SK-N-SH (cell line): ENCODE results near the gene RTN4RL1. TPM values are rescaled to one million over a fixed set of nuclear protein-coding genes. Genes with fewer than 3 reads are reported as not detected.

Experiments
- CTCF ChIA-PET: fragments of 300-600, 350-600 bp; formaldehyde crosslinking; extraction: SDS; loops from one replicate; lab custom pipeline; 2021; lab: Yijun Ruan, JAX
- POLR2A ChIA-PET: fragments of 350-600 bp; sonication (Branson Sonifier 250); formaldehyde crosslinking; extraction: SDS; loops from one replicate; lab custom pipeline; 2020; ENCODE audit warnings: antibody characterized with exemption, inconsistent platforms; lab: Yijun Ruan, JAX
- DNase-seq: peaks from one replicate; pipeline ENCODE4 v3.0.0; 2012
- H2AFZ ChIP-seq: fragments of 200-600 bp; sonication (generic); 2 replicates; pipeline ENCODE4 v1.8.1; 2016; ENCODE audit warnings: antibody characterized with exemption, mild to moderate bottlenecking, low read depth
- H3F3A ChIP-seq: fragments of 200-600 bp; sonication (generic); replicated peaks from 2 replicates; pipeline ENCODE3; 2016; ENCODE audit warnings: antibody characterized with exemption, mild to moderate bottlenecking; ENCODE audit not compliant: insufficient read depth
- H3K27ac ChIP-seq, 2 experiments: fragments of 200-500 bp in 1 of 2; fragments of 200-600 bp in 1 of 2; sonication (Bioruptor generic) in 1 of 2; sonication (generic), shearing (Covaris generic) in 1 of 2; 2 replicates each; pipeline versions ENCODE4 v1.5.1 to v1.6.1; 2014 to 2016; ENCODE audit warnings: low read depth in 2 of 2, inconsistent platforms in 1 of 2, low read length in 1 of 2, mild to moderate bottlenecking in 1 of 2, mixed read lengths in 1 of 2
- H3K27me3 ChIP-seq: fragments of 200-600 bp; sonication (generic), shearing (Covaris generic); 2 replicates; pipeline ENCODE4 v1.6.1; 2016; ENCODE audit warnings: mixed run types; ENCODE audit not compliant: insufficient read depth
- H3K36me3 ChIP-seq, 2 experiments: fragments of 200-500 bp in 1 of 2; fragments of 200-600 bp in 1 of 2; sonication (Bioruptor generic) in 1 of 2; sonication (generic) in 1 of 2; replicated peaks in 1 of 2; 2 replicates each; pipeline versions ENCODE3 to v1.5.1; 2014 to 2016; ENCODE audit warnings: low read length in 1 of 2, mild to moderate bottlenecking in 1 of 2; ENCODE audit not compliant: insufficient read depth in 2 of 2, control insufficient read depth in 1 of 2
- H3K4me1 ChIP-seq, 2 experiments: fragments of 200-500 bp in 1 of 2; fragments of 200-600 bp in 1 of 2; sonication (Bioruptor generic) in 1 of 2; sonication (generic), shearing (Covaris generic) in 1 of 2; 2 replicates each; pipeline versions ENCODE4 v1.5.1 to v1.6.1; 2014 to 2016; ENCODE audit warnings: low read depth in 1 of 2, low read length in 1 of 2, mixed run types in 1 of 2; ENCODE audit not compliant: insufficient read depth in 2 of 2, control insufficient read depth in 1 of 2
- H3K4me2 ChIP-seq: fragments of 200-600 bp; sonication (generic), shearing (Covaris generic); 2 replicates; pipeline ENCODE4 v1.6.1; 2017; ENCODE audit warnings: mixed run types
- H3K4me3 ChIP-seq, 2 experiments: fragments of 200-500 bp in 1 of 2; fragments of 200-600 bp in 1 of 2; sonication (Bioruptor generic) in 1 of 2; sonication (generic), shearing (Covaris generic) in 1 of 2; 2 replicates each; pipeline versions ENCODE4 v1.5.1 to v1.8.1; 2014 to 2016; ENCODE audit warnings: low read depth in 2 of 2, inconsistent platforms in 1 of 2, low read length in 1 of 2, mild to moderate bottlenecking in 1 of 2, mixed read lengths in 1 of 2, moderate library complexity in 1 of 2
- H3K79me2 ChIP-seq: fragments of 200-600 bp; sonication (generic); 2 replicates; pipeline ENCODE4 v1.8.1; 2017; ENCODE audit warnings: mild to moderate bottlenecking; ENCODE audit not compliant: insufficient read depth
- H3K9ac ChIP-seq: fragments of 200-600 bp; sonication (generic); 2 replicates; pipeline ENCODE4 v1.6.1; 2017; ENCODE audit warnings: mixed run types
- H3K9me2 ChIP-seq: fragments of 200-600 bp; sonication (generic); 2 replicates; pipeline ENCODE4 v1.6.1; 2017; ENCODE audit warnings: mixed run types
- H3K9me3 ChIP-seq: fragments of 200-600 bp; sonication (generic); 2 replicates; pipeline ENCODE4 v1.6.1; 2017; ENCODE audit warnings: mixed run types, mild to moderate bottlenecking, moderate library complexity
- H4K20me1 ChIP-seq: fragments of 200-600 bp; sonication (generic); 2 replicates; pipeline ENCODE4 v1.6.1; 2017; ENCODE audit warnings: mild to moderate bottlenecking, mixed run types; ENCODE audit not compliant: insufficient read depth
- CHD2 ChIP-seq: fragments of 150-350 bp; IDR thresholded peaks from 2 replicates; pipeline ENCODE4 v1.6.1; 2018; ENCODE audit warnings: low read length; ENCODE audit not compliant: partially characterized antibody
- CTCF ChIP-seq: fragments of 200-600 bp; sonication (generic); IDR thresholded peaks from 2 replicates; pipeline ENCODE4 v1.6.1; 2017; ENCODE audit warnings: antibody characterized with exemption, mild to moderate bottlenecking, moderate library complexity
- ELF1 ChIP-seq: IDR thresholded peaks from 2 replicates; pipeline ENCODE4 v1.4.0; 2012
- EP300 ChIP-seq, 2 experiments: IDR thresholded peaks; 2 replicates each; pipeline versions ENCODE4 v1.4.0 to v1.6.1; 2012; ENCODE audit warnings: borderline replicate concordance in 1 of 2, low read depth in 1 of 2, low read length in 1 of 2
- EZH2phosphoT487 ChIP-seq: fragments of 200-600 bp; sonication (generic); IDR thresholded peaks from 2 replicates; pipeline ENCODE4 v1.6.1; 2017; ENCODE audit warnings: low read depth, mixed run types, mild to moderate bottlenecking, antibody characterized with exemption, moderate library complexity, borderline replicate concordance
- FOXM1 ChIP-seq: IDR thresholded peaks from 2 replicates; pipeline ENCODE4 v1.4.0; 2012; ENCODE audit warnings: low read depth, mild to moderate bottlenecking
- MXI1 ChIP-seq: IDR thresholded peaks from 2 replicates; pipeline ENCODE4 v1.6.1; 2012; ENCODE audit warnings: mild to moderate bottlenecking, low read depth, low read length, improper control_type of control experiment
- NFIC ChIP-seq: IDR thresholded peaks from 2 replicates; pipeline ENCODE4 v1.4.0; 2012; ENCODE audit warnings: borderline replicate concordance
- NRF1 ChIP-seq: IDR thresholded peaks from 2 replicates; pipeline ENCODE4 v1.6.1; 2012; ENCODE audit warnings: low read depth, mild to moderate bottlenecking, low read length
- RAD21 ChIP-seq: IDR thresholded peaks from 2 replicates; pipeline ENCODE4 v1.6.1; 2012; ENCODE audit warnings: mild to moderate bottlenecking, low read length
- TCF12 ChIP-seq: IDR thresholded peaks from 2 replicates; pipeline ENCODE4 v1.4.0; 2012
- TEAD4 ChIP-seq: IDR thresholded peaks from 2 replicates; pipeline ENCODE4 v1.4.0; 2012; ENCODE audit warnings: mild to moderate bottlenecking, borderline replicate concordance; ENCODE audit not compliant: insufficient read depth
- WGBS: methylation state at CpG from one replicate; pipeline ENCODE4 v1.1.6; 2017; ENCODE audit warnings: low lambda C conversion rate; 5-methylcytosine and 5-hydroxymethylcytosine counted together
- polyA plus RNA-seq, 3 experiments: library from polyadenylated mRNA; depleted of rRNA; stranded (reverse); fragments of >200 nt; gene quantifications; 2 replicates each; pipeline ENCODE4 v1.2.3, GENCODE V29; 2012

RTN4RL1 gene
- polyA plus RNA-seq, 1 of the 3 experiments (the other 2 are of a cell fraction) = 0.07 TPM

- H3K27me3 ChIP-seq = peaks cover 7% of the 10 kb centered on the region; the same call in 1 of the 2 replicates
- CTCF ChIA-PET = interaction anchor here (0.6 to 2.7 kb wide), 3 partner anchors 8 to 111 kb away, joined by 3 to 19 read pairs (median 5); partner anchors contain the start of gene RTN4RL1
- no peaks in the 10 kb centered on the region for H3K36me3 ChIP-seq
- no peaks in the 10 kb centered on the region for H3K9me2 ChIP-seq
- POLR2A ChIA-PET = no interaction called here
- no peak for DNase-seq
- H3K4me1 ChIP-seq = no peaks in the 10 kb centered on the region
- no peak overlapping the region for H3K4me3 ChIP-seq
- H3K4me2 ChIP-seq = no peak overlapping the region
- H4K20me1 ChIP-seq = no peaks in the 10 kb centered on the region
- H2AFZ ChIP-seq = no peak overlapping the region
- no peaks in the 10 kb centered on the region for H3K79me2 ChIP-seq
- H3F3A ChIP-seq = no peaks in the 10 kb centered on the region
- TF ChIP-seq TCF12 = no peak
- TF ChIP-seq RAD21 = no peak
- no peak for TF ChIP-seq TEAD4
- no peaks in the 10 kb centered on the region for H3K9me3 ChIP-seq
- H3K27ac ChIP-seq = no peak overlapping the region
- no peak overlapping the region for H3K9ac ChIP-seq
- WGBS = 44% methylated on average over 6 of the region's 8 CpGs
Measured at GRCh38 chr17:1914661-1915083, 110.5 kb downstream of the RTN4RL1 start.

DNA sequence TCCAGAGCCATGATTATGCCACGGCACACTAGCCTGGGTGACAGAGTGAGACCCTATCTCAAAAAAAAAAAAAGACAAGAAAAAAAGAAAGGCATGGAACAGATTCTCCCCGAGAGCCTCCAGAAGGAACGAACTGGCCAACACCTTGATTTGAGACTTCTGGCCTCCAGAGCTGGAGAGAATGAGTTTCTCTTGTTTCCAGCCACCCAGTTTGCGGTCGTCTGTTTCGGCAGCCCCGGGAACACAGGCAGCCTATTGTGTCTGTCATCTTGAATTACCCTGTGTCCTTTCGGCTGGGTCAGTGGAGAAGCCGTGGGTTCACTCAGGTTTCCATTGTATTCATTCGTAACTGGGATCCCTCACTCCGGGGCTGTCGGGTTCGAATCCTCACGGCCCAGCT lies 111.4 kb downstream of the RTN4RL1 start:
- H3K9me3 ChIP-seq = no peaks in the 10 kb centered on the region
- CTCF ChIA-PET = interaction anchor here (0.6 to 2.7 kb wide), 2 partner anchors 48 to 112 kb away, joined by 3 to 19 read pairs; partner anchors contain the start of gene RTN4RL1

More for the DNA sequence above, 111.4 kb downstream of the RTN4RL1 start:
- Histone ChIP-seq H3K9me2 (no peaks in the 10 kb centered on the region), H3F3A (no peaks in the 10 kb centered on the region), H3K36me3 (no peaks in the 10 kb centered on the region), H3K27me3 (peaks cover 7% of the 10 kb centered on the region; the same call in 1 of the 2 replicates), H3K9ac (no peak overlapping the region), H3K4me2 (no peak overlapping the region), H3K79me2 (no peaks in the 10 kb centered on the region), H3K4me1 (peaks cover 0 to 3% of the 10 kb centered on the region in 2 experiments; a peak in 1 of 4 replicates), H4K20me1 (no peaks in the 10 kb centered on the region), H2AFZ (no peak overlapping the region), H3K27ac (no peak overlapping the region), H3K4me3 (no peak overlapping the region)
- POLR2A ChIA-PET = no interaction called here
- TF ChIP-seq ELF1 (no peak), FOXM1 (no peak), MXI1 (no peak), EP300 (IDR thresholded peaks at IDR 0.05; ENCODE audit: borderline replicate concordance in 1 of 2, low read depth in 1 of 2, low read length in 1 of 2) (no peak), NRF1 (no peak), NFIC (no peak), EZH2phosphoT487 (no peak), CTCF (no peak), CHD2 (no peak)
- WGBS = 78% methylated on average over 14 of the region's 14 CpGs
- no peak for DNase-seq
